ENCODE results near the gene GTF2A1.

- TF ChIP-seq CTCF (conservative IDR thresholded peaks at IDR 0.05 in 1 of 2, IDR thresholded peaks at IDR 0.05 in 1 of 2; ENCODE audit: extremely low read depth in 1 of 2, insufficient read depth in 1 of 2, low read depth in 1 of 2, low read length in 2 of 2) (no peak), EZH2 (IDR thresholded peaks at IDR 0.05; ENCODE audit: borderline replicate concordance, low read length) (no peak)
Observed at GRCh38 chr14:81235096-81235495, 14.3 kb upstream of the GTF2A1 start.
